HG03432 (cell line): ENCODE results near the gene RCOR2.
A peak's percentile ranks its signal among the peaks of the same experiment; 100 is the strongest.

Experiments used
- ATAC-seq: cut with Tn5 transposase; IDR thresholded peaks from one replicate; pipeline ENCODE4 v1.9.1; 2021; ENCODE audit warnings: mild to moderate bottlenecking, moderate library complexity; ENCODE audit not compliant: unreplicated experiment

The RCOR2 gene

DNA sequence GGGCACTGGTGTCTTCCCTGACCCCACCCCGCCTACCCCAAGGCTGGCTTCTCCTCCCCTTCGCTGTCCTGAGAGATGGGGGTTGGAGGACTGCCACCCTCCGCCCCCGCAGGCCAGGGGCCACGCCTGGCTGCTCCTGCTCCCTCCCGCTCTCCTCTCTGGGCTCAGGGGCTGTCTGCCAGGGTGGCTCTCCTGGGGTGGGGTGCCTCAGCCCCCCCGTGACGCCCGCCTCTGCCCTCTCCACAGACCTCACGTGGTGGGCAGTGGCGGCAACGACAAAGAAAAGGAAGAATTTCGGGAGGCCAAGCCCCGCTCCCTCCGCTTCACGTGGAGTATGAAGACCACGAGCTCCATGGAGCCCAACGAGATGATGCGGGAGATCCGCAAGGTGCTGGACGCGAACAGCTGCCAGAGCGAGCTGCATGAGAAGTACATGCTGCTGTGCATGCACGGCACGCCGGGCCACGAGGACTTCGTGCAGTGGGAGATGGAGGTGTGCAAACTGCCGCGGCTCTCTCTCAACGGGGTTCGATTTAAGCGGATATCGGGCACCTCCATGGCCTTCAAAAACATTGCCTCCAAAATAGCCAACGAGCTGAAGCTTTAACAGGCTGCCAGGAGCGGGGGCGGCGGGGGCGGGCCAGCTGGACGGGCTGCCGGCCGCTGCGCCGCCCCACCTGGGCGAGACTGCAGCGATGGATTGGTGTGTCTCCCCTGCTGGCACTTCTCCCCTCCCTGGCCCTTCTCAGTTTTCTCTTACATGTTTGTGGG lies 8.1 kb downstream of the RCOR2 start:
- ATAC-seq: no peak

DNA sequence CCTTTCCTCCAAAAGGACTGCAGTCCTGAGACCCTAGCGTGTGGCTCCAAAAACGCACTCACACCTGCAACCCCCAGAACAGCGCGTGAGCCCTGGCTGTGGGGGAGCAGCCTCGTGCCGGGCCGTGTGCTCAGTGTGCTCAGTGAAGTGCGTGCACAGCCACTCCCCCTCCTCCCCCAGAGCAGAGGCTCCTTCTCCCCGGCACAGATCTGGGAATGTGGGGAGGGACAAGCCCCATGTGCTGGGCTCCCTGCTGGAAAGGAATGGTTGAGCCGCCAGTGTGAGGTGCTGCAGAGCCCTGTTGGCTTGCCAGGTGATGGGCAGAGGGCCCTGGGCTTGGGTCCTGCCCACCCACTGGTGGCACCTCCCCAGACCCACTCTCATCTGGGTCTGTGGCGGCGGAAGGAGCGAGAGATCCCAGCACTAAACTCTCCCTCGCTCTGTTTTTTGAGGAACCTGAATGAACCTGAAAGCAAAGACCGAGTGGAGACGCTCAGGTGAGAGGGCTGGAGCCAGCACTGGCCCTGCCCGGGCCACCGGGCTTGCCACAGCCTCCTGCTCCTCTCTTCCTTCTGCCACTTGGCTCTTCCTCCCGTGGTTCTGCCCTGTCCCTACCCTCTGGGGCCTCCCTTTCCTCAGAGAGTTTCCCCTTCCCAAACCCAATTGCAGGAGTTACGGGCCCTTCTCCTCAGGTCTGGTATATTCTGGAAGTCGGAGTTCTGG lies 9.0 kb downstream of the RCOR2 start:
- no peak for ATAC-seq

DNA sequence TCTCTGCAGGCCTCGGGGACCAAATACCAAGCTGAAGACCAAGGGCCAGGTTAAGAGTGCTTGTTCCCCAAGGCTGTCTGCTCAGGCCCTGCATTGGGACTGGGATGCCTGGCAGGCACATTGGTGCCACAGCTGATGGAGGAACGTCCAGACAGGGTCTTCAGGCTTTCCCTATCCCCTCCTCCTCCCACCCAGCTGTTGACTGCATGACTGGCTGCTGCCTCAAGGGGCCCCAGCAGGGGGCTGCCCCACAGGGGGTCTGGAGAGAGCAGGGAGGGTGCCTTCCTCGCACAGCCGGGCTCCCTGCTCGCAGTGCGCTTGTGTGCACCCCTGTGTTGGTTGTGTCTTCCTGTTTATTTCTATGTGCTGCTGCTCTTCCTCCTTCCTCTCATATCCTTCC lies 9.9 kb downstream of the RCOR2 start:
- no peak for ATAC-seq

DNA sequence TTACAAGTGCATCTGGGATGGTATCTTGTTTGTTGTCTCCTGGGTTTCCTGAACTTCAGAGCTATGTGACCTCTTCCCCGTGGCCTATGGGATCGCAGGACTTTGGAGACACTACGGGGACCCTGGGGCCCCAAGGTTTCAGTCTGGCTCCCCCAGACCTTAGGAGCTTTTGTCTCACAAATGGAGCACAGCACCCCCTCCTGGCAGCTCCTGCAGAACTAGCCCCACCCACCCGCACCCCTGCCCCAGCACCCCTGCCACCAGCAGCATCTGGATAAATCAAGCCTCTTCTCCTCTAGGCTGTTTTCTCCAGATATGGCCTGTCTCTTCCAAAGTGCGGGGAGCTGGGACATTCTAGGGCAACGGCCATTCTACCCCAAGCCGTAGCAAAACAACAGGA lies 10.4 kb downstream of the RCOR2 start:
- no peak for ATAC-seq

DNA sequence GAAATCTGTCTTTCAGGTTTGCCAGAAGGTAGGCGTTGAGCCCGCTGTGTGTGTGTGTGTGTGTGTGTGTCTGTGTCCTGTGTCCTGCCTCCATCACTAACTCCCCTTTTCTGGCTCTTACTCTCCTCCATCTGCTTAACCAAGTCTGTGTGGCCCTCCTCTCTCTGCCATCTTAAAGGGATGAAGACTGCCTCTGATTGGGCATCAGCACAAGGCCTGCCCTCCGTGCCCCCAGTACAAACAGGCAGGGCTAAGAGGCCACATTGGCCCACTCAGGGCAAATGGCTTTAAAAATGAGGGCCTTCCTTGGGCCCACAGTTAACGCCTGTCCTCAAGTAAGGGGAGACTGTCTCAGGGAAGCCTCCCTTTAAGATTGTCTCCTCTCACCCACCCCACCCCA lies 10.9 kb downstream of the RCOR2 start:
- no peak for ATAC-seq

DNA sequence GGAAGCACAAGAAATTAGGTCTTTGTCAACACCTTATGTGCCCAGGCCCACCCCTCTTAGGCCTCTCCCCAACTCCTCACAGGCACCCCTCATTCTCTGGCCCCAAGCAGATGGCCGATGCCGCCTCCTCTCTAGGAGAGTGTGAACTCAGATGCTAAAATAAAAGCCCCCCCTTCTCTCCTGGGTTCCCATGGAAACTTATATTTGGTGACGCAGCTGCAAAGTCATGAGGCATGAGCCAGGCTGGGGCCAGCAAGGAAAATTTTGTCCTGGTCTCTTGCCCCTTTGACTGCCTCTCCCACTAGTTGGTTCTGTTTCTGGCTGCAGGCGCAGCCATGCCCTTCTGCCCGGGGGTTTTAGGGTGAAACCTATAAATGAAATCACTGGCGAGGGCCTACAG lies 11.8 kb downstream of the RCOR2 start:
- ATAC-seq: no peak

DNA sequence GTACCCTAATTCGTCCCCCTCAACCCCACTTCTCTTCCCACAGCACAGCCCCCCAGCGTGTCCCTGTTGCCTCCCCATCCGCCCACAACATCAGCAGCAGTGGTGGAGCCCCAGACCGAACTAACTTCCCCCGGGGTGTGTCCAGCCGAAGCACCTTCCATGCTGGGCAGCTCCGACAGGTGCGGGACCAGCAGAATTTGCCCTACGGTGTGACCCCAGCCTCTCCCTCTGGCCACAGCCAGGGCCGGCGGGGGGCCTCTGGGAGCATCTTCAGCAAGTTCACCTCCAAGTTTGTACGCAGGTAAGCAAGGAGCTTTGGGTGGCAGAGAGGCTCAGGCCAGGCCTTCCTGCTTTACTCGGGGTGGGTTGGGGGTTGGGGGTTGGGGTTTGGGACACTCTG lies 12.2 kb downstream of the RCOR2 start:
- no peak for ATAC-seq

DNA sequence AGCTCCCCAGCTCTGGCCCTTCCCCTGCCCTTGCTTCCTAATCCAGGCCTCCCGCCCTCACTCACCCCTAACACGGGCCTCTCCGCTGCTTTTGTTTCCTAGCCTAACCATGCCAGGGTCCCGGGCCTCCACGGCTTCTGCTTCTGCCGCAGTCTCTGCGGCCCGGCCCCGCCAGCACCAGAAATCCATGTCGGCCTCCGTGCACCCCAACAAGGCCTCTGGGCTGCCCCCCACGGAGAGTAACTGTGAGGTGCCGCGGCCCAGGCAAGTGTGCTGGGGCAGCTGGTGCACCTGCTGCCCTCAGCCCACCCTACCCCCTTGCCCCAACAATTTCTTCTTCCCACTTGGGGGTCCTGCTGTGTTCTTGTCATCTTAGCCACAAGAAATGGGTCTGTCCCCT lies 13.1 kb downstream of the RCOR2 start:
- ATAC-seq: no peak

DNA sequence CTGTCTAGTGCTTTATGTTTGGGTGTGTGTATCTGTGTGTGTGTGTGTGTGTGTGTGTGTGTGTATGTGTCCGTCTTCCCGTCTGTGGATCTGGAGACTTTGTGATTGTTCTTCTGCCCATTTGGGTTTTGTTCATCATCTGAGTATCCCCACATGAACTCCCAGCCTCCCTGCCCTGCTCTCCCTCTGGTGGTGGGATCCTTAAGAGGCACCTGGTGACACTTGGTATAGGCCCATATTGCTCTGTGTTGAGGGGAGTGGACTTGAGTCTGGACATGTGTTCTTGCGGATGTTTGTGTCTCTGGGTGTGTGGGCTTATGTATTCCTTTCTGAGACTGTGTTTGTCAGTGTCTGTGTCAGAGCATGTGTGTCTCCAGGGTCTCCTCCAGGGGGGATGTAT lies 15.3 kb downstream of the RCOR2 start:
- no peak for ATAC-seq

DNA sequence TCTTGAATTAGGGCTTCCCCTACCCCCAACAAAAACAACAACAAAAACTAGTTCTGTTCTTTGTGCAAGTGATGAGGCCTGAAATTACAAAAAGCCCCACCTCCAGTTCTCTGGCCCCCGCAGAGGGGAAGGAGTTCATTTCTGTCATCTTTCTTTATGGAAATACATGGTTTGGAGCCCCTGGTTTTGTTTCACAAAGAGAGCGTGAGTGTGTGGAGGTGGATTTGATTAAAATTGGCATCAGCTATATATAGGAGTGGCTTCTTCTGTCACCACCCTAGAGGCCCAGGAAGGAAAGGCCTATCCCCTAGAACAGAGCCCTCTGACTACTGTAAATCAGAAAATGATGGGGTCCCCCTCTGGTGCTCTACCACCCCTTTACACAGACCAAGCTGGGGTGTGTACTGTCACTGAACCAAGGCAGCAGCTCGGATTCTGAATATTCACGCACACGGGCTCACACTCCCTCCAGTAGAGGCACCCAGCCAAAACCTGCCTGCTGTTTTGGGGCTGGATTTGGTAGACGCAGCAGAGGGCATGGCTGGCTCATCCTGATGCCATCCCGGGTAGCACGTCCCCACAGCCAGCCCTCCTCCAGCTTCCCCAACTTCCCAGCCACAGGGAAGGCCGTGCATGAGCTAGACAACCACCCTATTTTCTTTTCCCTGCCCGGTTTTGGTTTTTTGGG lies 19.4 kb downstream of the RCOR2 start:
- no peak for ATAC-seq

DNA sequence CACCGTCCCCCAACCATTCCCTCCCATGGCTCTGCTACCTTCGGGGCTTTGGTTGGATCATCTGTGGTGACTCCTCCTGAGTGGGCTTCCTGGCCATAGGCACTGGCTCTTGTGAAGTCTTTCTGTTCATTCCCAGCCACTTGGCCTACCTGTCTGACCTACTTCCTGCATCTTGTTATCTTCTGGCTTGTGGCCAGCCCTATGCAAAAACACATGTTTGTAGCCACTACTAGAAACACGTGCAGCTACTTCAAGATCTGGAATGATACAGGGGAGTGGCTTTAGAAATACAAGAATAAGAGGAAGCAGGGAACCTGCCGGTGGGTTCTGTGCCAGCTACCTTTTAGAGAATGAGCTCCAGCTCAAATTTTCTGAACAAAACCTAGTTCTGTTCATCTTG lies 20.9 kb downstream of the RCOR2 start:
- no peak for ATAC-seq

DNA sequence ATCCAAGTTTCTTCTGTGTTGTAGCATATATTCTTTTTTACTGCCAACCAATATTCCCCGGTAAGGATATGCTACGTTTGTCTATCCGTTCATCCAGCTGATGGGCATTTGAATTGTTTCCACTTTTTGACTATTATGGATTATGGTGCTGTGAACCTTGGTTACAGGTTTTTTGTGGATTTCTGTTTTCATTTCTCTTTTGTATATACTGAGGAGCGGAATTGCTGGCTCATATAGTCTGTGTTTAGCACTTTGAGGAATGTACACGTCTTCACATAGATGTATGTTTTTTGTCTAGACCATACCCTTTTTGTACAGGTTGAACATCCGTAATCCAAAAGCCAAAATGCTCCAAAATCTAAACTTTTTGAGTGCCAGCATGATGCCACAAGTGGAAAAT lies 23.6 kb downstream of the RCOR2 start:
- no peak for ATAC-seq

DNA sequence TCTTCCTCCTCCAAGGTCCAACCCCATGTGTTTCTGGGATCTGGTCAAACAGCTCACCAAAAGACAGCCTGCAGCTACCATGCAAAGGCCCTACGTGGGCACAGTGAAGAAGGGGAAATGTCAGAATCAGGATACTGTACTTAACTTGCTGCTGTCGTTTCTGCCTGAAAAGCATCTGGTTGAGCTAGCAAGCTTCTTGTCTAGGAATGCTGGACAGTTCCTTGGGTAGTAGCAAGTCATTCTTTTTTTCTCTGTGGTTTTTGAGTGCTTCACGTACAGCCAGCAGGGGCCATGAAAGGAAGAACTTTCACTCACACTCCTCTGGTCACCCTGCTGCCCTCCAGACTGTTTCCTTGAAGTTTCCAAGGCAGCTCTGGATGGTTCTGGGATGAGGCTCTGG lies 24.7 kb downstream of the RCOR2 start:
- ATAC-seq: no peak

DNA sequence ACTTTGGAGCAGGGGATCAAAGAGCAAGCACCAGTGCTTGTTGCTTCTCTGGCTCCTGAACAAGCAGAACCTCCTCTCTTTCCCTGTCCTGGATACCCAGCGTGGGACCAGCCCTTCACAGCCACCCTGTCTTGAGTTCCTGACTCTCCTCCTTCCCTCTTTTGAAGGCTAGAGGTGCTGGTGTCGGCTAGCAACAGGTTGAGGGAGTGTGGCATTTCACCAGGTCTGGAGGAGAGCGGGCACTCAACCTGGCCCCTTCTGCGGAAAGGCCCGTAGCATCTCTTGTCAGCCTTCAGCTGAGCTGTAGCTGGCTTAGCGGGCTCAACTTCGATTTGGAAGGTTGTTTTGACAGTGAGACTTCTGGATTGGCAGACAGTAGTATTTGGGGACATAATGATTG lies 26.6 kb downstream of the RCOR2 start:
- ATAC-seq: no peak

DNA sequence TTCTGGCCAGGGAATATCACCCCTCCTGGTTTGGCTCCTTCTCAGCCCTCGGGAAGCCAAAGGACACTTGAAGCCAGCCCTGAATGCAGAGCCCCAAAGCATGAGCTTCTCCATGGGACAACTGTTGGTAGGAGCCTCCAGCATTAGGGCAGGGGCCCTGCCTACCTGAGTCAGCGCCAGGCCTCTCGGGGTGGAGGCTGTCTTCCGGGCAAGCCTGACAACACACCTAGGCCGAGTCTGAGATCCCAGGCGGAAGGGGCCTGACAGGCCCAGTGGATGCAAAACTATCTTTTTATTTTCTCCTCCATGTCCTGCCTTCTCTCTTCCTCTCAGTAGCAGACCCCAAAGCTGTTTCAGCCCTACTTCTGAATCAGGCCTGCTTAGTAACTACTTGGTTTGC lies 27.6 kb downstream of the RCOR2 start:
- ATAC-seq: no peak

DNA sequence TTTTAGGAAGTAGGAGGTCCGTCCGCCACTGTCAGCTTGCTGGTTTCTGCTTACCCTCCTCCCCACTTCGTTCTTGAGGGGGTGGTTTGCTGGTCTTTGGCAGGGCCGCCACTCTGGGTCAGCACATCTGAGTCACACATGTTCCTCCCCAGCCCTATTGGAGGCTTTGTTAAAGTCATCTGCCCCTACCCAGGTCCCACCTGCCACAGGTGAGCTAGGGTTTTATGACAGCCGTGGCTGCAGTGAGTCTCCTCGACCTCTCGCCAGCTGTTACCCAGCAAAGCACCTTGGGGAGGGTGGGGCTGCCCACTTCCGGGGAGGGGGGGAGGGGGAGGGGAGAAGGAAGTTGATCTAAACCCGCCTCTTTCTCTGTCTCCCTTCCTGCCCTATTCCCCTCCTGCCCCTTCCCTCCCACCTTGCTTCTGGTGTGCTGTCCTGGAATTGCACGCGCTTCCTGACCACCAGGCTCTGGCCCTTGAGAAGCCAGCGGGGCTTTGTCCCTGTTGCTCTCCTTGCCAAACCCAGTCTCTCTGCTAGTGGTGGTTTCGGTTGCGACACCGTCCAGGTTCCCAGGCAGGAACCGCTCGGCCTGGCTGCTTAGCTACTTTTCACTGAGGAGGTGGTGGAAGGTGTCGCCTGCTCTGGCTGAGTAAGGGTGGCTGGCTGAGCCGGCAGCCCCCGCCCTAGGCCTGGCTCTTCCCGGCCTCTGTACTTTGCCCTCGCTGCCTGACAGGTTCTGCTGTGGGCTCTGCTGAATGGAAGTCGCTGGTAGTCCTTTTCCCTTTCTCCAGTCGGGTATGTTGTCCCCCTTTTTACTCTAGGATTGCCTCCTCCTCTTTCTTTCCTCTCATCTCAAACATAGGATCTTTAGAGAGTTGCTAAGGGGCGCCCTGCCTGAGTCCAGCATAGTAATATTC lies 28.5 kb downstream of the RCOR2 start:
- peak; percentile 71 for ATAC-seq

DNA sequence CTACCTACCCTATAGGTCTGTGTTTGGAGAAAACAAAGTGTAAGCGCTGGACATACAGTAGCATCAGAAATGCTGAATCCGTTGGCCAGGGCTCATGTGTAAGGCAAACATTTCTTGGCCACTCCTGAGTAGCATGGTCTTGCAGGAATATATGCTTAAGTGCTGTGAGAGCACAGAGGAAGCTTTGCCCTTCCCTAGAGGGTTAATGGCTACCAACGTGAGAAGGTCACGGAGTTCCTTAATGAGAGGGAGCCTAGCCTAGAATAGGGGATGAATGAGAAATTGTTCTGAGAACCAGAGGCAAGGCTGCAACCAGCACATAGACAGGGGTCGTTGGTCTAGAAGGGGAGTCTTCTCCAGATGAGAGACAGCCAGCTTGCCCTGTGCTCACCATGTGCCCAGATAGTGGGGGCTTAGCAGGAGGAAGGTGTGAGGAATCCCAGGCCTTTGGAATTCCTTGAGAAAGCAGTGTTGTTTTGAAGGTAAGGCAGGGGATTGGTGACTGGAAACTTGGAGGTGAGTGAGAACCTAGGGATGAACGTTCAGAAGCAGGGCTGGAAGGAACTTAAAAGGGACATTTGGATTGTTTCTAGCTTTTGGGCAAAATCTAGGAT lies 29.5 kb downstream of the RCOR2 start:
- no peak for ATAC-seq

DNA sequence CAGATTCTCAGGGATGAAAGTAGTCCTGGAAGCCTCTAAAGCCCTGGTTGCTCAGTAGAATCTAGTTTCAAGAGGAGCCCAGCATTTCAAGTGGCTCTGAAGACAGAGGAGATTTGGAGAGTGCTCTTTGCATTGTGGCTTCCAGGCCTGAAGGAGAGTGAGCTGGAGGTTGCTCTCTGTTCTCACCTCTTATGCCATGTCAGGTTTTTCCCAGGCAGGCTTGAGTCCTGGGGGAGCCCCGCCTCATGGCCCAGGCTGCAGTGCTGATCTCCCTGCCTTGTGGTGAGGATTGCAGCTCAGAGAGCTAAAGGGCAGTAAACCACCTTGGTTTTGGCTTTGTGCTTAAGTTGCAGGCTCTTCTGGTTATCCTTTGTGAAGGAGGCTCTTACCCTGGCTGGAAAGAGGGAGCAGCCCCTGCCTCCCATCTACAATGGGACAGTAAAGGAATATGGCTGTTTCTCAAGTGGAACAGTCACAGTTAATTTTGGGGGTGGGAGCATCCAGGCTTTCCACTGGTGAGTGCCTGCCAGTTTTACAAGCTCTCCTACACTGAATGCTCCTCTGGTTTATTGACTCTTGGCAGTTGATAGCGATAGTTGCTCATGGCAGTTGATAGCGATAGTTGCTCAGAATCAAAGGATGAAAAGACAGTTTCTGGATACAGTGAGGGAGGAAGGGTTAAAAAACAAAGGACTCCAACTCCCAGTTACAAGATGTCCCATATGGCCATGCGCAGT lies 32.6 kb downstream of the RCOR2 start:
- no peak for ATAC-seq

DNA sequence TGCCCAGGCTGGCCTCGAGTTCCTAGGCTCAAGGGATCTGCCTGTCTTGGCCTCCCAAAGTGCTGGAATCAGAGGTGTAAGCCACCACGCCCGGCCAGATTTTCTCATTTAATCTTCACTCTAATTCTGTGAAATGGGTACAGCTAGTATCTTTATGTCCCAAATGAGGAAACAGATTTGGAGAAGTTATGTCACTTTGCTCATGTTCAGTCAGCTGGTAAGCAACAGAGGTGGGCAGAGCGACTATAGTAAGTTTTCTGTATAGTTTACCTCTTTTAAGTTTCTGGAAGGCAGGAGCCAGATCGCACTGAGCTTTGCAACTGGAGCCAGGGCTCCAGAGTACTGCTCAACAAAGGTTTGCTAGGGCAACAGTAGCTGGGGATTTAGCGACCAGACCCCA lies 33.2 kb downstream of the RCOR2 start:
- ATAC-seq: no peak
